HG02759 (cell line): Measurements from ENCODE around the gene RGS2.

ENCODE experiments used
- ATAC-seq: cut with Tn5 transposase; IDR thresholded peaks from one replicate; pipeline ENCODE4 v1.9.1; 2021; ENCODE audit warnings: mild to moderate bottlenecking, moderate library complexity; ENCODE audit not compliant: unreplicated experiment

Gene RGS2, protein sequence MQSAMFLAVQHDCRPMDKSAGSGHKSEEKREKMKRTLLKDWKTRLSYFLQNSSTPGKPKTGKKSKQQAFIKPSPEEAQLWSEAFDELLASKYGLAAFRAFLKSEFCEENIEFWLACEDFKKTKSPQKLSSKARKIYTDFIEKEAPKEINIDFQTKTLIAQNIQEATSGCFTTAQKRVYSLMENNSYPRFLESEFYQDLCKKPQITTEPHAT

GRCh38 chr1:192808518-192809306, at the start of gene RGS2:
TSS of gene RGS2 (plus strand) at chr1:192809039. CDS start at chr1:192809072, 33 bp downstream.
- ATAC-seq, result peak; percentile 93

DNA sequence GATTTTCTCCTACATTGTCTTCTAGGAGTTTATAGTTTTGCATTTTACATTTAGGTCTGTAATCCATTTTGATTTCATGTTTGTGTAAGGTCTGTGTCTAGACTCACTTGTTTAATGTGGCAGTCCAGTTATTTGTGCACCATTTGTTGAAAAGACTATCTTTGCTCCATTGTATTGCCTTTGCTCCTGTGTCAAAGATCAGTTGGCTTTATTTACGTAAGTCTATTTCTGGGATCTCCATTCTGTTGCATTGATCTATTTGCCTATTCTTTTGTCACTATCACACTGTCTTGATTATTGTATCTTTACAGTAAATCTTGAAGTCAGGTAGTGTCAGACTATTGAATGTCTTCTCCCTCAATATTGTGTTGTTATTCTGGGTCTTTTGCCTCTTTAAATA, 49.7 kb upstream of the RGS2 start:
- no peak for ATAC-seq

DNA sequence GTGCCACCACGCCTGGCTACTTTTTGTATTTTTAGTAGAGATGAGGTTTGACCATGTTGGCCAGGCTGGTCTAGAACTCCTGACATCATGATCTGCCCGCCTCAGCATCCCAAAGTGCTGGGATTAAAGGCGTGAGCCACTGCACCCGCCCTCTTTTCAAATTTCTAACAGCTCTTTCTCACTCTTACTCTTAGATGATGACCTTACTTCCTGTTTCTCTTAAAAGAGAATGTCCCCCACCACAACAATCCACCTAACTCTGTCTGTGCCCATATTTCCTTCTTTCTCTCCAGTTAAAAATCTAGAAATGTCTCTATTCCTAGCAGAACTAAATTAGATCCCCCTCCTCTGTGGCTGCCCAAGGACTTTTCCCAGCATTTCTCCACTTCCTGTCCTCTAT, 46.6 kb upstream of the RGS2 start:
- ATAC-seq, result no peak

GRCh38 chr1:192763243-192763642, 45.6 kb upstream of the RGS2 start:
- no peak for ATAC-seq

DNA sequence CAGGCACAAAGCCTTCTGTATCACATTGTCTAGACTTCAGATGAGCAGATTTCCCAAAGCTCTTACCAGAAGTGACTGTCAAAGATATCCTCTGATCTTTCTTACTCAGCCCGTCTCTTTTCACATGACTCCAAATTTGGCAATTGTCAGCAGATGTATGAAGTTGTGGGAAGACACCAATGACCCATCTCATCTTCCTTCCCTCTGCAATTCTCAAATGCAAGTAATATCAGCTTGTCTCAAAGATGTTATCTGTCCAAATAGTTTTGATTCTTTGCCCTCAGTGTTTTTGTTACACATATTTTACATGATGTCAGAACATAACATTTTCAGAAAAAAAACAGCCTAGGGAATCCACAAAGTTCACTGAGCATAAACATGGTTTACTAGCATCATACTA, 45.1 kb upstream of the RGS2 start:
- ATAC-seq, result no peak

GRCh38 chr1:192764675-192765074, 44.2 kb upstream of the RGS2 start:
- no peak for ATAC-seq

DNA sequence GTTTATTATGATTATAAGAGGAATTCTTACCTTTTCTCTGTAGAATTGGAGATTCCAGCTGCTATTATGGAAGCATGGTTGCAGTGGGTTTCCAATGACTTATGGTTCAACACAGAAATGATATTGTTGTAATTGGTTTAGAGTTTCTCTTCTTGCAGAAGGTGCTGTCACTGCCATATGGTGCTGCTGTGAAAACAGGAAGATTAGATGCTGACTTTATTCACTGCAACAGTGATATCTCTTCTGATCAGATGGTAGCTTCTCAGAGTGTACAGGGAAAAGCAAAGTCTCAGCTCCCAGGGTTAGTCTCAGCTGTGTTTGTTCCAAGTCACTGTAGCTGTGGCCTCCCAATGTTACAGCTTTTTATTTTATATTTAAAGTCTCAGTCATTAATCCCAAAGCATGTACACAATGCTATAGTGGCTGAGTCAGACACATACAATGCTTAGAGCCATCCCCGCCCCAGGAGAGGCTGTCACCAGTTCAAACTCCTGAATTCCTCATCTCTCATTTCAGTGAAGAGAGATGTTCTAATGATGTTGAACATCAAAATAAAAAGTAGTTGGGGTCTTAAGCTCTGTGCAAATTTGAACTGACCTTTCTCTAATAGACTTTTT, 42.7 kb upstream of the RGS2 start:
- ATAC-seq, result no peak

DNA sequence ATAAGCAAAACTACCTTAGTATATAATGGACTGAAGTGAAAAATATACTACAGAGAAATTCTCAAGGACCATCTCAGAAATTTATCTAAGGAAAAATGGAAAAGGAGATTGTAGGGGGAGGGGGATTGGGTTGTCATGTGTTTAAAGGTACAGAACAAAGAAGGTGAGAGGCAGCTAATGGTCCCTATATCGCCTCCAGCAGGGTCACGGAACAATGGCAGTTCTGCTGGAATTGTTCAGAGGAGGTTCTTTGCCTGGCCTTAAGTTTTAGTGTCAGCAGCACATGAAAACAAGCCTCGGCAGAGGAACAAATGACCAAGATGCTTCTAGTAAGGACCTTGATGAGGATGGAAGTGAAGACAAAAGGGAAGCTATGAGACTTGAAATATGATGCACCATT, 42.0 kb upstream of the RGS2 start:
- ATAC-seq, result no peak

- ATAC-seq, result no peak
Observed at GRCh38 chr1:192767798-192768197, 41.0 kb upstream of the RGS2 start.

DNA sequence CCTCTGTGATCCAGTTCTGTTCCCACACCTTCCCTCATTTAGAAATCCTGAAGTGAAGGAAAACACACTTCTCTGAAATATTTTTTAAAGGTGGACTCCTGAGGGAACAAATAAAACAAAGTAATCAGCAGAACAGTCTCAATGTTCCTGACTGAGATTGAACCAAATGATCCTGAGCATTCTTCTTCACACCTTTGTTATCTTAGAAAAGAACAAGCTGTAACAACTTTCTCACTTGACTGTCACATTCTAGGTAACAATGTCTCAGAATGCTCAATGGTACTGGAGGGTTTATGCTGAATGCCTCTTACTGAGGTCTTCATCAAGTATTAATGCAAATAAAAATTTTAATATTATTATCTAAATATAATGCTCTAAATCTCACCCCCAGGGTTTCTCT, 40.4 kb upstream of the RGS2 start:
- ATAC-seq, result no peak

GRCh38 chr1:192771341-192771740, 37.5 kb upstream of the RGS2 start:
- no peak for ATAC-seq

DNA sequence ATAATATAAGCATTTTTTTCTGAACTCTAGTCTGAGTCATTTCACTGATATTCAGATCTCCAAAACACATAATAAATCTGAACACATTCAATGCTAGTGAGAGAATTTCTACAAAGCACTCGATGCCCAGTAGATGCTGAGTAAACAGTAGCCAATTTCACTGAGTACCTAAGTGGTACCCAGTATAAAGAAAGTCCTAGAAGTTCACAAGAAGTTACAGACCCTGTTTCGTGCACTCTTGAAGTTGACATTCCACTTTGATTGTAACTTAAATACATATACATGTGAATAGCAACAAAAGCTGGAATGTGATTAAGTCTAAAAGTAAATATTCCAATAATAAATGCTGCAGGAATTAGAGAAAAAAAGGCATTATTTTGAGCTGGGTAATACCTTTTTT, 33.2 kb upstream of the RGS2 start:
- no peak for ATAC-seq

DNA sequence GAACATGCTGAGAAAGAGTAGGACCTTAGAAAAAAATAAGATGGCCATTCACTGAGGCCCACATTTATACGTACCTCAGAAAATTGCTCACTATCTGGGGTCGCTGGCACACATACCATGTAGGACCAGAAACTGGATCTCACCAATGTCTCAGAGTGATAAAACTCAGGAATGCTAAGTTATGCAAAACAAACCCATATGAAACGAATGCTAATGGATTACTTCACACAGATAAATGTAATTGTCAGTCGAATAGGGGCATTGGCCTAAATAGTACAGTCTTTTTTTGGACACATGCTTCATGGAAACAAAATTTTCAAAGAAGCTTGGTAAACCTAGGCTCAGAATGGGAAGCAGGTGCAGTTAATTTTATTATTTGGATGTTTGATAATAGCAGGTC, 32.6 kb upstream of the RGS2 start:
- no peak for ATAC-seq

DNA sequence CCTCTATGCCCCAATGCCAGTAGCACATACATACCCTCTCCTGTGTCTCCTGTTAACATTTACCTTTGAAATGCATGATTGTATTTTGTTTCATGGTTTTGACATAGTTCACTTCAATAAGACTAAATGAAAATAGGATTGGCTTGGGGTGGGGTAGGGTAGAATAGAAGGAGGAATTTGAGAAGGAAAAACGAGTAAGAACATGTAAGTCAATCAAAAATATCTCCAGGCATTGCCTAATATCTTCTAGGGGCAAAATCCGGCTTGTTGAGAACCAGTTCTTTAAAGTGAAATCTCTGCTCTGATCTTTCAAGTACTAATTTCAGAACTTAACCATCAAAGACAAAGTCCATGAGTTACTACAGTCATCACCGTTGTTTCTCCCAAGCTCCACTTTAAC, 31.8 kb upstream of the RGS2 start:
- no peak for ATAC-seq

- ATAC-seq, result no peak
Observed at GRCh38 chr1:192783791-192784190, 25.0 kb upstream of the RGS2 start.

- no peak for ATAC-seq
Observed at GRCh38 chr1:192784397-192784796, 24.4 kb upstream of the RGS2 start.

DNA sequence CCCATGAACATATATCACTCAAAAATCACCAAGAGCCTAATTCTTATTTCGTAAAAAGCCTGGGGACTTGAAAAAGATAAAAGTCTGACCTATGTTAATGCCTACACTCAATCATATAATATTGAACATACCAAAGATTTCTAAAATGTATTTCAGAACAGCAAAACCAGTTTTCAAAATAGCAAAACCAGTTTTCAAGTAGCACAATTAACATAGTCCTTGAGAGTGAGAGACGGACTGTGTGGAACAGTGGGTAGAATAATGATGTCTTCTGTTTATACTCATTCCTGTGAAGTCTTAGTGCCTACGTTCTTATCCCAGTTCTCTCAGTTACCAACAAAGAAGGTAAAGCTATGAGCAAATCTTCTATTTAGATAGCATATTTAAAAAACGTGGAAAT, 22.3 kb upstream of the RGS2 start:
- no peak for ATAC-seq

DNA sequence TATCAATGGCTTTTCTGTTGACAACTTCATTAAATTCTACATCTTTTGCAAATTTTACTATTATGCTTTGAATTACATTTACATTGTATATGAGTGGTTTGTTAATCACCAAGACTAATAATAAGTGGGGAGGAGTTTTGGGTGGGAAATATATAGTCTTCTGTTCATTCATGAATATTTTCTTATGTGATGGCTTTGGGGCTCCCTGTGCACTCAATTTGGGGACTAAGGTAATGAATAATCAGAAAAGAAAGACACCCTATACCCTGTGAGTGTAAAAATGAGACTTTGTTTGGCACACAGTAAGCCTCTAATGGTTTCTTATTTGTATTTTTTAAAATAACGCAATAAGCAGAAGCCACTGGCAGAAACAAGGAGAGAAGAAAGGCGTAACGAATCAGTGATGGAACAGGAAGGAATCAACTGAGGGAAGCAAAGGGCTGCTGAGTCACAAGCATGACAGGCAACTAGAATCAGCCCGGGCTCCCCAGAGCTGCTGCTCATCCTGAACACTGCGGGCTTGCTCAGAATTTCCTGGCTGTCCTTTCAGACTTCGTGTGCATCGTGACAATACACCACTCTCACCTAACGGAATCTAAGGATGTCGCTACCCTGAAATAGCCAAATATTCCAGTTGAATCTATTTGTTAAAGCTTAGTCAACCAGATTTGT, 20.8 kb upstream of the RGS2 start:
- no peak for ATAC-seq

DNA sequence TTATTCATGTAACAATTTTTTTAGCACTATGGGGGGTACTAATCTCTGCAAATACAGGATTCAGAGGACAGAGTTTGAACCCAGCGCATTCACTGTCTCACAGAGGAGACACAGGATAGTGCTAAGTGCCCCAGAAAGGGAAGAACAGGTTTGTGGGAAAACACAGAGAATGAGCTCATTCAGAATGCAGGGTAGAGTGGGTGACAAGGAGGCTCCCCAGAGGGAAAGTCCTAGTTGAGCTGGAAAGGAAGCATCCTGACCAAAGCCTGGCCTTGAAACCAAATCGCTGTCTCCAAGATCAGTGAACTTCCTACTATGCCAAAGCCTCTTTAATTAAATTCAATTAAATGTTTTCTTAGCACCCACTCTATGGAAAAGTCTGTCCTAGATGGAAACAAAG, 19.0 kb upstream of the RGS2 start:
- ATAC-seq, result no peak

DNA sequence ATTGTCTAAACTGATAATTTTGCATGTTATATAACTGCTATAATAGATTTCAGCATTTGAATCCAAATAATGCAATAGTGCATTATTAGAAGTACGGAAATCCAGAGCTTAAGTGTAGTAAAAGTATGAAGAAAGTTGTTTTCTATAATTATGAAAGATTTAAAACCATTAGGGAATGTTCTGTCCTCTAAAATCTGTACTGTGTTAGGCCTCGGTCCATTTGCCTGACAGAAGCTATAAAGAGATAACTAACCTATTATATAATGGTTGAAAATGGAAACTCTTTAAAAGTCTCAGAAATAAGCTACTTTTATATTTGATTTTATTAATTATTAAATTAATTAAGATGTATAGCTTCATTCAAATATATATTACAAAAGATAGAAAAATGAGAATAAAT, 16.2 kb upstream of the RGS2 start:
- ATAC-seq, result no peak

GRCh38 chr1:192793983-192794767, 14.7 kb upstream of the RGS2 start:
- no peak for ATAC-seq
